Measurements from ENCODE around the gene RPS19. TPM values are rescaled to one million over a fixed set of nuclear protein-coding genes. Genes with fewer than 3 reads are reported as not detected.
A peak's percentile ranks its signal among the peaks of the same experiment; 100 is the strongest.

The RPS19 gene
- total RNA-seq, 1 donor from 2014 or later: 3,078 TPM

- no peak overlapping the region for H3K4me3 ChIP-seq (ENCODE audit: insufficient read depth, low read depth, low read length)
- H3K27ac ChIP-seq (ENCODE audit: low read depth, low read length): no peak overlapping the region
- H3K4me2 ChIP-seq (ENCODE audit: low read length): no peak overlapping the region
- FAIRE-seq: no peak
- no peaks in the 10 kb centered on the region for H3K27me3 ChIP-seq (ENCODE audit: insufficient read depth, low read length)
- Mint-ChIP-seq H3K27ac (ENCODE audit: unreplicated experiment) (no peak overlapping the region), H3K9me3 (ENCODE audit: unreplicated experiment) (no peaks in the 10 kb centered on the region), H3K36me3 (ENCODE audit: low read depth, unreplicated experiment) (peaks cover 19% of the 10 kb centered on the region), H3K4me3 (ENCODE audit: unreplicated experiment) (no peak overlapping the region), H3K27me3 (ENCODE audit: low read depth, unreplicated experiment) (no peaks in the 10 kb centered on the region), H3K4me1 (ENCODE audit: low read depth, unreplicated experiment) (peaks cover 5% of the 10 kb centered on the region)
- H3K36me3 ChIP-seq (ENCODE audit: insufficient read depth, low read length): peaks cover 12% of the 10 kb centered on the region
- DNase-seq (ENCODE audit: low read depth): no peak
- H3K4me1 ChIP-seq (ENCODE audit: insufficient read depth, low read length): no peaks in the 10 kb centered on the region
- peaks cover 14% of the 10 kb centered on the region for H3K79me2 ChIP-seq (ENCODE audit: insufficient read depth, low read length)
- no peak overlapping the region for H3K9ac ChIP-seq (ENCODE audit: low read length)
- TF ChIP-seq CTCF (IDR thresholded peaks at IDR 0.05; ENCODE audit: insufficient read depth, low read depth, low read length): no peak
- no peak for TF ChIP-seq EZH2 (IDR thresholded peaks at IDR 0.05; ENCODE audit: insufficient read depth, low read length)
- no peak overlapping the region for H2AFZ ChIP-seq (ENCODE audit: low read depth, low read length)
- peaks cover 48% of the 10 kb centered on the region for H4K20me1 ChIP-seq (ENCODE audit: insufficient read depth, low read length)
- no peaks in the 10 kb centered on the region for H3K9me3 ChIP-seq (ENCODE audit: insufficient read depth, low read depth, low read length)
Measured at GRCh38 chr19:41894350-41894749, 34.3 kb downstream of the RPS19 start.

- H3K9me3 ChIP-seq (ENCODE audit: insufficient read depth, low read depth, low read length): no peaks in the 10 kb centered on the region
- H3K4me1 ChIP-seq (ENCODE audit: insufficient read depth, low read length): no peaks in the 10 kb centered on the region
- H2AFZ ChIP-seq (ENCODE audit: low read depth, low read length): no peak overlapping the region
- no peak overlapping the region for H3K4me3 ChIP-seq (ENCODE audit: insufficient read depth, low read depth, low read length)
- no peak overlapping the region for H3K4me3 Mint-ChIP-seq (ENCODE audit: unreplicated experiment)
- DNase-seq (ENCODE audit: low read depth) (no peak), FAIRE-seq (no peak)
- peaks cover 3% of the 10 kb centered on the region for H3K4me1 Mint-ChIP-seq (ENCODE audit: low read depth, unreplicated experiment)
- H3K36me3 Mint-ChIP-seq (ENCODE audit: low read depth, unreplicated experiment): peaks cover 16% of the 10 kb centered on the region
- H3K27me3 Mint-ChIP-seq (ENCODE audit: low read depth, unreplicated experiment): no peaks in the 10 kb centered on the region
- no peak overlapping the region for H3K4me2 ChIP-seq (ENCODE audit: low read length)
- no peak overlapping the region for H3K27ac ChIP-seq (ENCODE audit: low read depth, low read length)
- no peaks in the 10 kb centered on the region for H3K9me3 Mint-ChIP-seq (ENCODE audit: unreplicated experiment)
- peak overlapping the region; percentile 53 for H3K27ac Mint-ChIP-seq (ENCODE audit: unreplicated experiment)
- H3K9ac ChIP-seq (ENCODE audit: low read length): no peak overlapping the region
- TF ChIP-seq CTCF (IDR thresholded peaks at IDR 0.05; ENCODE audit: insufficient read depth, low read depth, low read length) (no peak), EZH2 (IDR thresholded peaks at IDR 0.05; ENCODE audit: insufficient read depth, low read length) (no peak)
- peaks cover 6% of the 10 kb centered on the region for H3K79me2 ChIP-seq (ENCODE audit: insufficient read depth, low read length)
- peaks cover 39% of the 10 kb centered on the region for H4K20me1 ChIP-seq (ENCODE audit: insufficient read depth, low read length)
- H3K27me3 ChIP-seq (ENCODE audit: insufficient read depth, low read length): no peaks in the 10 kb centered on the region
- H3K36me3 ChIP-seq (ENCODE audit: insufficient read depth, low read length): peaks cover 18% of the 10 kb centered on the region
Measured at GRCh38 chr19:41895745-41896580, 35.9 kb downstream of the RPS19 start.

GRCh38 chr19:41896581-41896942 lies 36.5 kb downstream of the RPS19 start:
- Mint-ChIP-seq H3K4me1 (ENCODE audit: low read depth, unreplicated experiment) (peaks cover 1% of the 10 kb centered on the region), H3K4me3 (ENCODE audit: unreplicated experiment) (no peak overlapping the region), H3K9me3 (ENCODE audit: unreplicated experiment) (no peaks in the 10 kb centered on the region), H3K36me3 (ENCODE audit: low read depth, unreplicated experiment) (peaks cover 14% of the 10 kb centered on the region), H3K27ac (ENCODE audit: unreplicated experiment) (no peak overlapping the region), H3K27me3 (ENCODE audit: low read depth, unreplicated experiment) (no peaks in the 10 kb centered on the region)
- Histone ChIP-seq H3K36me3 (ENCODE audit: insufficient read depth, low read length) (peaks cover 19% of the 10 kb centered on the region), H3K4me2 (ENCODE audit: low read length) (no peak overlapping the region), H3K4me1 (ENCODE audit: insufficient read depth, low read length) (no peaks in the 10 kb centered on the region), H2AFZ (ENCODE audit: low read depth, low read length) (no peak overlapping the region), H4K20me1 (ENCODE audit: insufficient read depth, low read length) (peaks cover 33% of the 10 kb centered on the region), H3K4me3 (ENCODE audit: insufficient read depth, low read depth, low read length) (no peak overlapping the region), H3K9ac (ENCODE audit: low read length) (no peak overlapping the region), H3K9me3 (ENCODE audit: insufficient read depth, low read depth, low read length) (no peaks in the 10 kb centered on the region), H3K27ac (ENCODE audit: low read depth, low read length) (no peak overlapping the region), H3K79me2 (ENCODE audit: insufficient read depth, low read length) (peaks cover 5% of the 10 kb centered on the region), H3K27me3 (ENCODE audit: insufficient read depth, low read length) (no peaks in the 10 kb centered on the region)
- no peak for DNase-seq (ENCODE audit: low read depth)
- no peak for TF ChIP-seq CTCF (IDR thresholded peaks at IDR 0.05; ENCODE audit: insufficient read depth, low read depth, low read length)
- TF ChIP-seq EZH2 (IDR thresholded peaks at IDR 0.05; ENCODE audit: insufficient read depth, low read length): no peak
- no peak for FAIRE-seq

Measured in astrocyte (in vitro differentiated cells and primary cell).